NOMO-1 (cell line): ENCODE measurements around the gene JAML.
"Not testable (repeated sequence)": the region's sequence is repeated elsewhere in the genome, so short reads cannot be mapped to it uniquely, and the experiment has no call there.

ENCODE experiments used
- DNase-seq, 2 experiments: peaks; one replicate each; lab custom pipeline; 2025; ENCODE audit not compliant: unreplicated experiment in 2 of 2; lab: John Stamatoyannopoulos, UW

Gene JAML

DNA sequence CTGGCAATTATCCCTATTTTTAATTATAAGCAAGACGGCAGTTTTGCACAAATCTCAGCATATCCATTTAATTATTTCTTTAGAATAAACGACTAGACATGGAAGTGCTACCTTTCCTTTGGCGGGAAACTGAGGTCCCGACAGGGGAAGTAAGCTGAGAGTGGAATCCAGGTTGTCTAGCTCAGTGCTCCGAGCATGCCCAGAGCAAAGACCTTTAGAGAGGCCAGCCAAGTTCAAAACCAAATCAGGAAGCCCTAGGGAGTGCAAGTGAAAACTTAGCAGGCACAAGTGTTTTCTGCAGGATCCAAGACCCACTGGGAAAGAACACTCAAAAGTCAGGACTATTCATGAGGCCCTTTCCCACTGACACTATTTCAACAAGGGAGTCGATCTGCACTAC lies 25.7 kb downstream of the JAML start:
- DNase-seq, result no peak

DNA sequence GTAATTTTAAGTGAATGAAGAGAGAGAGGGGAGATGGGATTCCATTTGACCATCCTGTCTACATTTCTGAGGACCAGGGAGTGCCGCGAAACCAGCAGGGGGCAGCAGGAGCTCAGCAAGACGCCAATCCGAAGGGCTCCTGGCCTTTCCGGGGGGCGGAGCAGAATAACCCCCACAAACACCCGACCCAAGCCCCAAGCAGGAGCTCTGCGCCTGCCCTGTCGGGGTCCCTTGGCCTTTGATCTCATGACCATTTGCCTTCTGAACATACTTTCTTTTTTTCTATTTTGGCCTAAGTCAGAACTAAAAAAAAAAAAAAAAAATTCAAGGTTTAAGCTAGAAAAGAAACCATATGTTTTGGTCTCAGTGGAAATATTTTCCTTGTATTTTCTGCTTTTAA lies 26.4 kb downstream of the JAML start:
- DNase-seq, result peak; percentile 45 to 59

DNA sequence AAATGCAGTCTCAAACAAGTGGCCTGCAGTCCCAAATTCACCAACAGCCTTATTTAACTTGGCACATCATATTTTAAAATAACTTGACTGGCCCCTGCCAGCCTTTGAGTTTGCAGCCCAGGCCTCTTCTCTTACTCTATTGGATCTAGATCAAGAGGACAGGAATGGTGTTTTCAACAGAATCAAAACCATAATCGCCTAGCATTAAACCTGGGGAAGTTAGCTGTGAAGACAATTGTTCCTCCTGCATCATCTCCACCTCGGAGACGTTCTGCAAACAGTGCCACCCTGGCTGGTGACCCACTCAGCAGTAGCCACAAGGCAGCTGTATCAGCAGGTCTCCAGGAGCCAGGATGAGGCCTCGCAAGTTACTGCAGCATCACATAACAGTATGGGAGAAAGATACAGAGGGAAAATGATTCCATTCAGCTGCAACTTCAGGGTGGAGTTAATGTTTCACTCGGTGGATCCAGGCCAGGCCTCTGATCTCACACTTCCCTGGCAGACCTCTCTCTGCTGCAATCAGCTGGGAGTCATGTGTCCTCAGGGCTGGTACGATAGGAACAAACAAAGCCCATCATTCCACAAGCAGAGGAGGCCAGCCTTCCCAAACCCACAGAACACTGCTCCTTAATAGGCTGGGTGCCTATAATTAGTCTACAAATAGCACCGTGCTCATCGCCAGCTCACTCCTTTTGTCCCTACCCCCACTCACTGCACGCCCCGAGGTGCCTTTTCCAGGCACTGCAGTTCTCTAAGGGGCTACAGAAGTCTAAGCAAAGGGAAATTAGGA lies 29.8 kb downstream of the JAML start:
- no peak for DNase-seq

DNA sequence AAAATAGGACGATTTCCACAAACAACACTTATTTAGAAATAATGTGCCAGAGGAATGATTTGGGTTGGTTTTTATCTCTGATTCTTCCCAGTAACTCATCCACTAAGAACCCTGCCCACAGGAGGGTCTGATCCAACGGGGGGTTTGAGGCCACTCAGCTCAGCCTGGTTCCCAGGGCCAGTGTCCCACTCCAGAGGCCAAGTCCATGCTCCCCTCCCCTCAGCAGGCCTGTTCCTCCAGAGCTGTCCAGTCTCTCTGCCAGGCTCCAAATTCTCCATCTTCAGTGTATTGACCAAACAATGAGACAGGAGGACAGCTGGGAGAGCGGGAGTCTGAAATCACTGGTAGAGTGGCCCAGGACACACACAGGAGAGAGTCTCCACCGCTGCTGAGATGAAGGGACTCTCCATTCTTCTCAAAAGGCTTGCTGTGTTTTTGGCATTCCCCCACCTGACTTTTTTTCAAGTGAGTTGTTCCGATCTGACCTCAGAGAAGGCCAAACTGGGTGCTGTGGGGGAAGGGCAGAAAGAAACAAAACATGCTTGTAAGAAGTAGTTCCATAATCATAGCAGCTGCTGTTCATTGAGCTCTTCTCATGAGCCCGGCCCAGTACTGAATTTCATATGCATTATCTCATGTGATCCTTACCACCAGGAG lies 30.8 kb downstream of the JAML start:
- DNase-seq, result no peak

DNA sequence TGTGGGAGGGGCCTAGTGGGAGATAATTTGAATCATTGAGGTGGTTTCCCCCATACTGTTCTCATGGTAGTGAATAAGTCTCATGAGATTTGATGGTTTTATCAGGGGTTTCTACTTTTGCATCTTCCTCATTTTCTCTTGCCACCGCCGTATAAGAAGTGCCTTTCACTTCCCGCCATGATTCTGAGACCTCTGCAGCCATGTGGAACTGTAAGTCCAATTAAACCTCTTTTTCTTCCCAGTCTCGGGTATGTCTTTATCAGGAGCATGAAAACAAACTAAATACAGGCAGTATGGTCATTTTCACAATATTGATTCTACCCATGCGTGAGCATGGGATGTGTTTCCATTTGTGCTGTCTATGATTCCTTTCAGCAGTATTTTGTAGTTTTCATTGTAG lies 32.0 kb downstream of the JAML start:
- not testable (repeated sequence) for DNase-seq

DNA sequence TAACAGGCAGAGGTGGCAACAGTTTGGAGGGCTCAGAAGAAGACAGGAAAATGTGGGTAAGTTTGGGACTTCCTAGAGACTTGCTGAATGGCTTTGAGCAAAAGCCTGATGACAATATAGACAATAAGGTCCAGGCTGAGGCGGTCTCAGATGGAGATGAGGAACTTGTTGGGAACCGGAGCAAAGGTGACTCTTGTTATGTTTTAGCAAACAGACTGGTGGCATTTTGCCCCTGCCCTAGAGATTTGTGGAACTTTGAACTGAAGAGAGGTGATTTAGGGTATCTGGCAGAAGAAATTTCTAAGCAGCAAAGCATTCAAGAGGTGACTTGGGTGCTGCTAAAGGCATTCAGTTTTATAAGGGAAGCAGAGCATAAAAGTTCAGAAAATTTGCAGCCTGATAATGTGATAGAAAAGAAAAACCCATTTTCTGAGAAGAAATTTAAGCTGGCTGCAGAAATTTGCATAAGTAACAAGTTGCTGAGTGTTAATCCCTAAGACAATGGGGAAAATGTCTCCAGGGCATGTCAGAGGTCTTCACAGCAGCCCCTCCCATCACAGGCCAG lies 33.8 kb downstream of the JAML start:
- DNase-seq, result not testable (repeated sequence)

DNA sequence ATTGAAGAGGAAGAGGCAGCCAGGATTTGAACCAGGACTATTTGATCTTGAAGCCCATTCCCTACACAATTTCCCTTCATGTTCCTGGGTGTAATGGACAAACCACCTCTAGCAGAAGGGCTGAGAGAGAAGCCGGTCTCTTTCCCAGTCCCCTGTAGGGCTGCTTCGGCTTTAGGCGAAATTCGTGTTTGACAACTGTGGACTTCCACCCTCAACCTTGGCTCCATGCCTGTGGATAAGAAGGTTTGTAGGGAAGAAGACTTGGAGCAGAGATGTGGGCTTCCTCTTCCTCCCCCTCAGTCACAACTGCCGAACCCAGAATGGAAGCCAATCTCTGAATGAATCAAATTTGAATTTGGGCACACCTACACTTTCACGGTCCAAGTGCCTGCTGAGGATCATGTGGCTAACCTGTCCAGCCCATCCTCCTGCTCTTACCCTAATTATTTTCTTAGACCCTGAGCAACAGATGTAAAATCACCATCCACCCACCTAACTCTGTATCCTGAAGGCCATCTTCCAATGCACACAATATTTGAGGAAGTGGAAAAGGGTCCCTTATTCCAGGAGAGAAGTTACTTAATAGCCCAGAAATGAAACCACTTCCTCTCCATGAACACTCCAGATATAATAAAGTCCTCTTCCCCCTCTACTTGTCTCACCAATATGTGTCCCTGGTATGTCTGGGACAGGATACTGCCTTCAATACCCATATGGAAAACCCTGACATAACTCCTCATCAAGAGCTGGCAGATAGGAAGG lies 38.3 kb downstream of the JAML start:
- peak; percentile 14 to 55 for DNase-seq

DNA sequence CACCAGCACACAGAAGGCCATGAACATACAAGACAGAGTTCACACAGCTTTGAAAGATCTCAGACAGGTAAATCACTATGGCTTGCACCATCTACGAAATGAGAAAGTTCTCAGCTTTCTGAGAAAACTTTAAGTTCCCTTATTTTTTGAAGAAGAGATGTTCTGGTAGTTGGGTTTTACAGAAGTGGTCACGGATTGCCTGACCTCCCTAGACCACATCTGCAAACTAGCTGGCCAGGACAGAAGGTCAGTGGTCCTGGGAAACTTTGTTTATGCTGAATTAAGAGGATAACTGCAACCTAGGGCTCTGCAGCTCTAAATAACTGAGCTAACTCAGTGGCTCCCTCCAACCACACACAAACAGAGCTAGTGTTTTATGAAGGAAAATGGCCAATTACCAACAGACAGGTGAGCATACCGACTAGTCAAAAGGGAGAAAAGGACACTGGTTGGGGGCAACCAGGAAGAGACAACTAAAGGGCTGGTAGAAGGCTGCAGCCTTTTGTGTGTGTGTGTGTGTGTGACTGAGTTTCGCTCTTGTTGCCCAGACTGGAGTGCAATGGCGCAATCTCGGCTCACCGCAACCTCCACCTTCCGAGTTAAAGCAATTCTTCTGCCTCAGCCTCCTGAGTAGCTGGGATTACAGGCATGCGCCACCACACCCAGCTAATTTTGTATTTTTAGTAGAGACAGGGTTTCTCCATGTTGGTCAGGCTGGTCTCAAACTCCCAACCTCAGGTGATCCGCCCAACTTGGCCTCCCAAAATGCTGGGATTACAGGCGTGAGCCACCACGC lies 39.8 kb downstream of the JAML start:
- DNase-seq, result peak; percentile 69 to 76

DNA sequence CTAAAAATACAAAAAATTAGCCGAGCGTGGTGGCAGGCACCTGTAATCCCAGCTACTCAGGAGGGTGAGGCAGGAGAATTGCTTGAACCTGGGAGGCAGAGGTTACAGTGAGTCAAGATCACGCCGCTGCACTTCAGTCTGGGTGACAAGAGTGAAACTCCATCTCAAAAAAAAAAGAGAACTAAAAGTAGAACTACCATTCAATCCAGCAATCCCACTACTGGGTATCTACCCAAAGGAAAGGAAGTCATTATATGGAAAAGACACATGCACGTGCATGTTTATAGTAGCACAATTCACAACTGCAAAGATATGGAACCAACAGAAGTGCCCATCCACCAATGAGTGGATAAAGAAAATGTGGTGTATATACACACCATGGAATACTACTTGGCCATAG lies 41.1 kb downstream of the JAML start:
- DNase-seq, result not testable (repeated sequence)

DNA sequence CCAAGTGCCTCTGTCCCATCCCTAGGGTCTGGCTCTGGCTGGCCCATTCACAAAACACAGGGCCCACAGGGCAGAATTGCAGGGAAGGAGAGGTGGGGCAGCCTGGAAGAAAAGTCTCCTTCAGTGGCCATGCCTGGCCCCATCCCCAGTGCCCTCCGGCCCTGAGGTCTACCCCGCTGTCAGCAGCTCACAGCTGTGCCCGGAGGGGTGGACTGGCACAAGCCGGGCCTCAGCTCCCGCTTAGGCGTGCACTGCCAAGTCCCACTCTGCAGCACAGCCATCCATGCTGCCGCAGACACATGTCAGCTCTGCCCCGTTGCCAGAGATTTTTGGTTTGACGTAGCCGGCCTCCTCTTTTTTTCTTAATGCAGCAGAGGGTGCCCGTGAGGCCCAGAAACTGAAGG lies 44.5 kb downstream of the JAML start:
- DNase-seq, result no peak

DNA sequence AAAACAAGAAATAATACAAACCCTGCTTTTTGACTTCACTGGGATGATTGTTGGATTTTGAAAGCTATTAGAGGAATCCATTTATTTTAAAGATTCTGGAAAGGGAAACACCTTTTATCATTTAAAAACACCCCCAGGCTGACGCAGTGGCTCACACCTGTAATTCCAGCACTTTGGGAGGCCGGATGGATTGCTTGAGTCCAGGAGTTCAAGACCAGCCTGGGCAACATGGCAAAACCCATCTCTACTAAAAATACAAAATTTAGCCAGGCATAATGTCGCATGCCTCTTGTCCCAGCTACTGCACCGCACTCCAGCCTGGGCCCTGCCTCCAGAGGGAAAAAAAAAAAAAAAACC lies 48.1 kb downstream of the JAML start:
- no peak for DNase-seq

DNA sequence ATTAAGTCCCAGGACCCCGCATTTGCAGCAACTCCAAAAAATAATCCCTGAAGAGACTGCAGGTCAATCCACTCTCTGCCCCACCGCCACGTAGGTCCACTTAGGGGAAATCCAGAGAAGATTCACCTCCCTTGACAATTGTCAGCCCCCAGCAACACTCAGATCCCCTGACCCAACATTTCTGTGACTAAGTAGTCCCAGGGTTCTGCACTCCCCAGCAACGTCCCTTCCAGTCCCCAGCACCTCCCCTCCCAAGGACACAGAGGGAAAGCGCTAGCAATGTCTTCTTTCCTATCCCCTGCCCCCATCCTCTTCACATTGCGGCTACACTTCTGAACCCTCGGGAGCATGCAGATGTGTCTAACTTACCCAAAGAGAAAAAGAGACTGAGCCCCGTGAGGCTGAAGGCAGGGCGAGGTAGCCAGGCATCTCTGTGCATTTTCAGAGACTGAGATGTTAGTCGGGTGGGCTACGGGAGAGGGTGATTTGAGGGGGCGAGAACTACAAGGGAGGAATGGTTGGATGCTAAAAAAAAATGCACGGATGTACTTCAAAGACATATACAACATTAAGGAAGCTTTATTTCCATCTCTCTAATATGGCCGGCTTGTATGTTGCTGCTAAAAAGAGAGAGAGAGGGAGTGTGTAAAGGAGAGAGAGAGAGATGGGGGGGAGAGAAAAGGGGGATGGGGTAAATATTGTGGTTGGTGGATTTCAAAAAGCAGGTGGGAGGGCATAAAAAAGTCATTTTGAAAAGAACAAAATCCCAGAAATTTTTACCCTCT lies 48.6 kb downstream of the JAML start, which contains the start of gene SCN2B:
Gene SCN2B, minus strand, starts transcription at position 647 of the 785 bp plus-strand sequence. Its CDS starts 208 bp downstream, at position 439.
- DNase-seq, result no peak

DNA sequence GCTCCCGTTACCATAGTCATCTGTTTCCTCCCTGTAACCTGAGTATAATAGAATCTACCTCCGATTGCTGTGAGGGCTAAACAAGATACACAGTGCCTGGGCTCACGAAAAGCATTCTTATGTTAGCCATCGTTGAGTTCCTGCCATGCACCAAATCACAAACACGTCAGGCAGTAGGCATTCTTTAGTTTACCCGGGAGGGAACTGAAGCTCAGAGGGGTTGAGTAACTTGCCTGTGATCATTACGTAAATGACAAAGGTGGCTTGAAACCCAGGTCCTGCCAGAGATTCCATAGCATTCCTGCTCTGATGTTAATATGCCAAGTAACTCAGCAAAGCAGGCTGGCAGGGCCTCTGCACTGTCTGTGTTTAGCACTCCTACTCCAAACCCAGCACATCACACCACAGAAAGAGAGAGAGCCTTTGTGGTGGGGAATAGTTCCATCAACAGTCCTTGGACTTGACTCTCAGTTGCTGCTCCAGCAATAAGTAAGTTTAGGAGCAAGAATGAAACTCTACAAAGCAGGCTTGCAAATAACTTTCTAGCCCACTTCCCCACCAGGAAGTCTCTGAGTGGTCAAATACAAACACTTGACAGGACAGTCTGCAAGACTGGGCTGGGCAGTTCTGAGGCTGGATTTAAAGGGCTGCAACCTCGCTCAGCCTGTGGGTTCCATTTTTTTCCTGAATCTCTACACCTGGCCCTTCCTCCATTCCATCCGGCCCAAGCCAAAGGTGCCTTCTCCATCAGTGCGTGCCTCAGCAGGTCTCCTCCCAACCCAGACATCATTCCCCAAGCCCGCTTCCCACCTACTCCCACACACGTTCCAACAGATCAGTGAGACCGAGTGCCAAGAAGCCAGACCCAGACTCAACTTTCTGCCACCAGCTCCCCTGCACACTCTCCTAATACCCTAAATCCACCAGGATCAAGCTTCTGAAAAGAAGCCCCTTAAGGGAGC lies 49.5 kb downstream of the JAML start:
- DNase-seq, result no peak

DNA sequence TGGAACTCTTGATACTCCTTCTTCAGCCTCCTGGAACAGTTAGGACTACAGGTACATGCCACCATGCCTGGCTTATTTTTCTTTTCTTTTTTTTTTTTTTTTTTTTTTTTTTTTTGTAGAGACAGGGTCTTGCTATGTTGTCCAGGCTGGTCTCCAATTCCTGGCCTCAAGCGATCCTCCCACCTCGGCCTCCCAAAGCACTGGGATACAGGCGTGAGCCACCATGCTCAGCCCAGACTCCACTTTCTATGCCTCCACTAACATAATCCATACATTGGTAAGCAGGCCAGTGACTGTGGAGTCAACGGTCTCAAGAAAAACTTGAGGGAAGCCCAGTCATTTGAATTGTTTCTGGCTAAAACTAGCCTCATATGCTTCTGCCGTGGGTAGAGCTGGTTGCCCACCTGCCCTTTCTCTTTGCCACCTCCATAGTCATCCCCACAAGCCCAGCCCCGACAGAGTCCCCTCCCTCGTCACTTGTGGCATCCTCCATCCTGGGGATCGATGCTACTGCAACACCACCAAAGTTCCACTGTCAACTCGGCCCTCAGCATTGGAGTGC lies 50.7 kb downstream of the JAML start:
- DNase-seq, result no peak

DNA sequence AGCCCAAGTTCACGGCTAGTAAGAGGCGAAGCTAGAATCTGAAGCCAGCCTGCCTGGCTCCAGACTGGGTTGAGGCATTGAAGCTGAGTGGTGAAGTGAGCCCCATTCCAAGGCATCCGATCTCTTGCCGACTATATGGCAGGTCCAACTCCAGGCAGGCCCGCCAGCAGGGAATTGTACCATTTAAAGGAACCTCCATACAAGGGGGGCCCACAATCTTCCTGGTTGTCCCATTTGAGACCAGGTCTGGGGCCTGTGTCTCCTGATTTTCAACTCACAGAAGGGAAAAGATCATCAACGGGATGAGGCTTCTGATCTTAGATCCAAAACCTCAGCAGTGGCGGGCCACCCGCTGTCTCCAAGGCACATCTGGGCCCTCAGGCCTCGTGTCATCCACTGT lies 52.5 kb downstream of the JAML start:
- DNase-seq, result no peak

DNA sequence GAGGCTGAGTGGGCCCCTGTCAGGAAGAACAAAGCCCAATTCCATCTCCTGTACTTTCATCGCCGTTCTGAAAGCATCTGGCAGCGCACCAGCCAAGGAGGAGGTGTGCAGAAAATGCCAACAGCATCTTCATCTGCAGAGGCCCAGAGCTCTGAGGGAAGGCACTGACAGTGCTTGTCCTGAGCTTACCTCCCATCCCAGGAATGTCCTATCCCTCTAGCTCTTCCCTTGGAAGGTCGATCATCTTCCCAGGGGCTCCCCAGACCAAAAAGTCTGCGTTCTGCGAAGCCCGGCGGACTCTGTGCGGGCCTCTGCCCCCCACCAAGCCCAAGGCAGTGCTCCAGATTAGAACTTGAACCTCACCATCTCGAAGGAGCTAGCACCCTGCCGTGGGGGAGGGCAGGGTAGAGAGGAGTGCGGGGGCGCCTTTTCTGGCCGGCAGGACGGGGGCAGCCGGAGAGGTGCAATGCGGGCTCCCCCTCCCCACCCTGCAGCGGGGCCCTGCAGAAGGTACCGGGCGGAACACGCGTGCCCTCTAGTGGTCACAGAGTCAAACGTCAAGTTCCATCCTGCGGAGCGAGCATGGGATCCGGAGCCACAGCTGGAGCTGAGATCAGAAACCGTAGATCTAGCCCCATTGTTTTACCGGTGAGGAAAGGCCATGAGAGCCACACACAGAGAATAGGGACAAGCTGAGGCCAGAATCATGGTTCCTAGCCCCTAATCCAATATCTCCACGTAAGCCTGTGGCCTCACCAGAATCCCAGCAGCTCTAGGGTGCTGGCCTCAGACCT lies 53.3 kb downstream of the JAML start:
- peak; percentile 20 to 56 for DNase-seq

DNA sequence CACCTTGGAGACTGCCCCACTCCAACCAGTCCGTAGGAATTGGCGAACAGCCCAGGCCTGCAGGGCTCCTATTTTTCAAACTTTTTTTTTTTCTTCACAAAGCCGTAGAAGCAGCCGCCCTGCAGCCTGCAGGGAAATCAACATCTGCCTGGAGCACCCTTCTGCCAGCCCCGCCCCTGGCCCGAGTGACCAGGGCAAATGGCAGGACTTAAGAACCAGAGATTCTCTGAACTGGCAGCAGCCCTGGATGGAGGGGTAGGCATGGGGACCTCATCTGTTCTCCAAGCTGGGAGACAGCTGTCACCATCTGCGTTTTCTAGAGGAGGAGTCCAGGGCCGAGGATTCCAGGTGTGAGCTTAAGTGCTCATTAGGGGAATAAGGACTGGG lies 53.9 kb downstream of the JAML start:
- no peak for DNase-seq

DNA sequence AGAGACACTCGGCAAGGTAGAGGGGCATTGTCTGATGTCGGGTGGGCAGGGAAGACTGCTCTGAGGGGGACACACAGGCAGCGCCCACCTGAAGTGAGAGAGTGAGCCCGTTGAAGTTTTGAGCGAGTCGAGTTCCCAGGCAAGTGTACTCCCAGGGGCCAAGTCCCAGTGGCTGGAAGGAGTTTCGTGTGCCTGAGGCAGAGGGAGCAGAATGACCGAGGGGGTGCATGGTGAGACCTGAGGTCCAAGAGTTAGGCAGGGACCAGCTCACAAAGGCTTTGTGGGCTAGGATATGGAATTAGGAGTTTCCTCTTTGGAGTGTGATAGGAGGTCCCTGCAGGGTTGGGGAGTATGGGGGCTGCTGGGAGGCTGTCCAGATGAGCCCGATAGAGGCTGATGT lies 54.6 kb downstream of the JAML start:
- no peak for DNase-seq
